GM19372 (cell line): Measurements from ENCODE around the gene RRP1.

Source experiments
- ATAC-seq: cut with Tn5 transposase; IDR thresholded peaks from one replicate; pipeline ENCODE4 v1.9.1; 2021; ENCODE audit warnings: mild to moderate bottlenecking, low read depth, moderate library complexity; ENCODE audit not compliant: unreplicated experiment

RRP1 gene

DNA sequence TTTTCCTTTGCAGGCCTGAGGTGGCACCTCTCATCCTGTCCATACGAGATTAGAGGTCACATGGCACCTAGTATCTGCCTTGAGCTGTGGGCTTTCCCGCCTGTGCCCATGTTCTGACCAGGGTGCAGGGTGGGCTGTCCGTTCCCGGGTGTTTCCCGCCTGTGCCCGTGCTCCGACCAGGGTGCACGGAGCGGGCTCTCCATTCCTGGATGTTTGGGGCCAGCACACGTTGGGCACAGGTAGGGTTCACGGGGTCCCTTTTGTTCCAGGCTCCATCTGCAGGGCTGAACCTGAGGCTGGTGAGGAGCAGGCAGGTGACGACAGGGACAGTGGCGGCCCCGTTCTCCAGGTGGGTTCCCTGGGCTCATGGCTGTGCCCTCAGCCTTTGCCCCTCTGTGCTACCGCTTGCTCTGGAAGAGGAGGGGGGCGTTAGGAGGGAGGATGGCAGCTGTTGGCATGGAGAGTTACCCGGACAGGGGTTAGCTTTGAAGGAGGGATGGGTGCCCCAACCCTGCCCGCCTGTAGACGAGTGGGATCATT, 10.0 kb downstream of the RRP1 start:
- ATAC-seq, result no peak

DNA sequence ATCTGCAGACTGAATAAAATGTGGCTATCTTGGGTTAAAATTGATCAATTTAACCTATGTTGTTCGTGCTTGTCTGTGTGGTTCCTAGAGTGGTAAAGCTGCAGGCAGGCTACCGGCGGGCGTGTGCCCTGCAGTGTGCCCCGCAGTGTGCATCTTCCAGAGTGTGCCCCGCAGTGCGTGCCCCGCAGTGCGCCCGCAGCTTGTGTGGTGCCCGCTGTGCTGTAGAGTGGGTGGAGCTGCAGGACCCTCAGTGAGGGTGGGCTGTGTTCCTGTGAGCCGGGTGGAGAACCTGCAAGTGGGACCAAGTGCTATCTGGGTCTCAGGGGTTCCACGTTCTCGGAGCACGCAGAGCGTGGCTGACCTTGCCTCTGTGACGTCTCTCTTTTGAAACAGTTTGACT, 10.7 kb downstream of the RRP1 start:
- no peak for ATAC-seq

DNA sequence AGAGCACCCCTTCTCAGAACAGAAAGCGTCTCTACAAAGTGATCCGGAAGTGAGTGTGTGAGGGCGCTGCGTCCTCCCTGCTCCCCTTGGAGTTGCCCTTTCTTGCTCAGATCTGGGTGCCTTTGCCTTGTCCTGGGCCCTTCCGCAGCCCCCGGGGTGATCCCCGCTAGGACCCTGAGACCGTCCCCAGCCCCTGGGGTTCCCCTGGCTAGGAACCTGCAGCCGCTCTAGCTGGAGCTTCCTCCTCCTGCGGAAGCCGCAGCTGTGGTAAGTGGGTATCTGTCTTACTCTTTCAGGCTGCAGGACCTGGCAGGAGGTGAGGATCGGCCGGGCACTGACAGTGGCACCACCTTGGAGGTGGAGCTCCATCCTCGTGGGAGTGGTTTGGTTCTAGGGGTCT, 11.2 kb downstream of the RRP1 start:
- ATAC-seq, result no peak

DNA sequence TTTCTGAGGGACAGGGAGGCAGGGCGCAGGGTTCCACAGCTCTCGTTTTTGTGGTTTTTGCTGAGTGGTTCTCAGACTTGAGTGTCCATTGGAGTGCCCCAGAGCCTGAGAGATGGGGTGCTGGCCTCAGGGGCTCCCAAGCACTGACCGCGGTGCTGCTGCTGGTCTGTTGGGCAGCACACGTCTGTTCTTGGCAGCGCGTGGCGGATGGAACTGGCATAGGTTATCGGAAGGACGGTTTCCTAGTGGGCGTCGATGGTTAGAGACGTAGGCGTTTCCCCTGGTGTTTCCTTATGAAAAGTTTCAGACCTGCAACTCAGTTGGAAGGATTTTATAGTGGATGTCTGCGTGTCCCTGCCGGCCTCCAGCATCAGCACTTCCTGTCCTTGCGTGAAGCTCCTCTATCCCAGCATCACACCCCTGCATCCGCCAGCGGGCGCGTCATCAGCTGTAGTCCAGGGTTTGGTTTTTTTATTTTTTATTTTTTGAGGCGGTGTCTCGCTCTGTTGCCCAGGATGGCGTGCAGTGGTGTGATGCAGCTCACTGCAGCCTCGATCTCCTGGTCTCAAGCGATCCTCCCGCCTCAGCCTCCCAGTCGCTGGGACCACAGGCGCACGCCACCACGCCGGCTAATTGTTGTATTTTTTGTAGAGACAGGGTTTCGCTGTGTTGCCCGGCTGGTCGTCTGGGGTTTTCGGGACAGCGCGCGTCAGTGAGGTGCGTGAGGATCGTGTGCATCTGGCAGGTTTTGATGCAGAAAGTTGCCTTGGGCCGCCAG, 11.8 kb downstream of the RRP1 start:
- ATAC-seq, result no peak

DNA sequence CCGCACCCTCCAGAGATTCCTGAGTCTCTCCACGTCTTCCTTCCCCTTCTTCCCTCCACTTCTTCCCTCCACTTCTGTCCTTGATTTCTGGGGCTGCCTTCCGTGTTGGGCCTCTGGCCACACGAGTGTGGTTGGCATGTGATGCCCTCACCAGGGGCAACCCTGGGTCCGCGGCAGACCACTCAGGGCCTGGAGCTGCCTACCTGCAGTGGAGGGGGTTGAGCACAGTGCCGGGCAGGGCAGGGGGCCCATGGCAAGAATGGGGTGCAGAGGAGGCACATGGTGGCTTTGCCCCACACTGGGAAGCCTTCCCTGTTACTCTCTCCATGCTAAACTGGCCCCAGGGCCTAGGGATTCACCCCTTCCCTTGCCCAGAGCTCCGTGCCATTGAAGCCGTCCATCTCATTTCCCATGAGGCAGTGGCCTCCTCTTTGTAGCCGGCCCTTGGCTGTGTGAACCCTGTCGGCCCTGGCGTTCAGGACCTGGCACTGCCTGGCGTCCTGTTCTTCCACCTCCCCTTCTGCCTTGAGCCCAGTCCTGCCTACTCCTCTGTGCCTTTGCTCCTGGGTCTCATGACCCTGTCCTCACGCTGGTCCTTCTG, 13.4 kb downstream of the RRP1 start:
- no peak for ATAC-seq

DNA sequence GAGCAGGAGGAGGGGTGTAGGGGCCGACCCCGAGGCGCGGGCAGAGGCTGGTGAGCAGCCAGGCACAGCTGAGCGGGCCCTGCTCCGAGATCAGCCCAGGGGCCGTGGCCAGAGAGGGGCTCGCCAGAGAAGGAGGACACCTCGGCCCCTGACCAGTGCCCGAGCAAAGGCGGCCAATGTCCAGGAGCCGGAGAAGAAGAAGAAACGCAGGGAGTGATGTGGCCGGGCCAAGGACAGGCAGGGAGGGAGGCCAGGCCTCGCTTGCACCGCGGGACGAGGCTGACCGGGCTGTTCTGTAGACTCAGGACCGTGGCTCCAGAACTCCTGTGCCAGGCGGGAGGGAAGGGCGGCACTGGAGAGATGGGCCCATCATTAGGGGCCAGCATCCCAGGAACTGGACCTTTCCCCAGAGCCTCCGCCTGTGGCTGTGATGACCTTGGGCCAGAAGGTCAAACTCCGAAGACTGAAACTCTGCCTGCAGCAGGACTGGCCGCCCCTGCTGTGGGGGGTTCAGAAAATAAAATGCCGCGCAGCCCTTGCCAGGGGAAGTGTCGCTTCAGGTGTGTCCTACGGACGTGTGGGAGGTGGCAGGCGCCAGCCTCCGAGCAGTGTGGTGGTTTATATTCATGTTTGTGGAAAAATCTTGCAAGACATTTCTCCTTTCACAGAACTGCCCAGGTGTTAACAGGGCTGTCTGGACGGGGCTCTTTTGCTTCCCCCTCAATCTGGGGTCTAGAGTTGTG, 14.4 kb downstream of the RRP1 start:
- no peak for ATAC-seq

DNA sequence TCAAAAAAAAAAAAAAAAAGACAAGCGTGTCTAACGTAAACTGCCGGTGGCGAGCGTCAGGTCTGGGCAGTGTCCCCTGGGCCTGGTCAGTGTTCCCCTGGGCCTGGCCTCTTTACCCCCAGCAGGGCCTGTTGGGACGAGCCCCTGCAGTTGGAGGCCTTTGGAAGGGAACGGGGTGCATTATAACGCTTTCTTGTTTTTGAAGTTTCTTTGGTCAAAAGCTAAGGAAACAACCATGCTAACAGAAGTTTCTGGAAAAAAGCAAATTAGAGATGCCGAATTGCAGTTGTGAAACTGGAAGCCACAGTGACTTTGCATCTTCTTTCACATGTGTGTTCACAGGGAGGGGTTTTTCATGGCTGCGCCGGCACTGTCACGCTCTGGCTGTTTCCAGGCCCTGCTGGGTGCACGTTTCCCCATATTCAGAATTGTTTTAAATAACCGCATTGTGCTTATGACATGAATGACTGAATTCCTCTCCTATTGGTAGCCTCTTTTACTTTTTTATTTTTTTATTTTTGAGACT, 16.0 kb downstream of the RRP1 start:
- peak; percentile 90 for ATAC-seq

DNA sequence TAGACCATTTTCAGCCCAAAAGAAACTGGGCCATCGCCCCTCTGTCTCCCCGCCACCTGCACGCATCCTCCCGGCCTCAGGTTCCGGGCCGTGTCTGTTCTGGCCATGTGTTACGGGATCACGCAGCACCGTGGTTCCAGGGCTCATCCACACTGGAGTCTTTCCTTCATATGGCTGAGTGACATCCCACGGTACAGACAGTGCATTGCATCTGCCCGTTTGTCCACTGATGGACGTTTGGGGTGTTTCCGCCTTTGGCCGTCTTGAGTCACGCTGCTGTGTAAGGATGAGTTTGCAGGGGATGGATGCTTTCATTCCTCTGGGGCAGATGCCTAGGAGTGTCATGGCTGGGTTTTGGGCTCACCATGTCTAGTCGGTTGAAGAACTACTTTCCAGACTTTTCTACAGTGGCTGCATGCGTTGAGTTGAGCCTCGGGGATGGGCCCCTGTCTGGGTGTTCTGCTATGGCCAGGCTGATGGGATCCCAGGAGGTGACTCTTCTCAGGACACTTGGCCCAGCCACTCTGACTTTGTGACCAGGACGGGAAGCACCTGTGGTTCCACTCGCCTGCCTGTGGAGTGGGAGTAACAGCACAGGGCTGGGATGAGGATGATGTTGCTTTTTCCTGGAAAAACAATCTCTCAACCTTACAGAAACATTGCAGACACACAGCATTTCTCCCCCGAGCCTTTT, 16.8 kb downstream of the RRP1 start:
- ATAC-seq, result no peak

DNA sequence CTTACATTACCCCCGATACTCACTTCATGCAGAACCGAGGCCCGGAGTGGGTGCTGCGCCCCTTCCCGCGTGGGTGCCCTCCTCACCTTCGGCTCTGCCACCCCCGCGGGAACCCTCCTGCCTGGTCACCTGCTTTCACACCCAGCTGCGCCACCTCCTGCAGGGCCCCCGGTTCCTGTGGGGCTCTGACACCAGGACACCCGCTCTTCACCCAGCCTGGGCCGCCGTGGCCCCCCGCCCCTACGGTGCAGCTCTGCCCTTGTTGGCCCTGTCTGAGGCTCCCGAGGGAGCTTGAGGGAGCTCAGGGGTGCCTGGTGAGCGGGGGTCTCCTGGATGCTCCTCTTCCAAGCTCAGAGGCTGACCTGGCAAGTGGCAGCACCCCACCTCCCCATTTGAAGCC, 19.0 kb downstream of the RRP1 start:
- no peak for ATAC-seq

DNA sequence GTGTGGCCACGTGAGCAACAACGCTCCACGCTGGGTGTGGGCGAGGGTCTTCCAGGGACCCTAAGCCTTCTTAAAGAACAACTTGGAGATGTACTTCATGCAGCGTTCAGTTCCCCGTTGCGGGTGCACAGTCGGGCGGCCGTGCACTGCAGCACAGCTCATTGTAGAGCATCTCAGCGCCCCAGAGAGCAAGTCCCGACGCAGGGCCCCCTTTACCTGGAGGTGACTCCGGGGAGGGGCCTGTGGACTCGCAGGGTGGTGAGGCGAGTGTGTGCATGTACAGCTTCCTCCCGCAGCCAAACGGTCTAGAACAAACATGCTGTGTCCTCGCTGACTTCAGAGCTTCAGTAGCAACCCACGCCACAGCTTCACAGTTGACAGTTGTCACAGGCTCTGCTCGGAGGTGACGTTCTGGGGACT, 19.5 kb downstream of the RRP1 start:
- no peak for ATAC-seq

DNA sequence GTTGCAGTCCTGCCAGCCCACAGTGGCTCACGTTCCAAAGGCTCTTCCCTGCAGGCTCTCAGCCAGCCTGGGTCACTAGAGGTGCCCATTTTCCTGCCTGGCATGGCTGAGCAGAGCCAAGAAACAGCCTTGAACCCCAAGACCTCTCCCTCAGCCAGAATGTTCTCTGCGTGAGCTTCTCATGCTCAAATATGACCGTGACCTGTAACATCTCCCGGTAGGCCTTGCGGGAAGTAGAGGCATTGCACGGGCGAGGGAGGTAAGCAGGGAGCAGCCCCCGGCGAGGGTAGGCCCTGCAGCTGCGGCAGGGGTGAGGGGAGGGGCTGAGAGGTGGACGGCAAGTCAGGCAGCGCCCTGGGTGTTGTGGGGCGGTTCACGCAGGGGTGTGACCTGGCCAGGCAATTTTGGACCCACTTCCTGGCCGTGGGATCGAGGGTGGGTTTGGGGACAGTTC, 20.0 kb downstream of the RRP1 start:
- no peak for ATAC-seq

DNA sequence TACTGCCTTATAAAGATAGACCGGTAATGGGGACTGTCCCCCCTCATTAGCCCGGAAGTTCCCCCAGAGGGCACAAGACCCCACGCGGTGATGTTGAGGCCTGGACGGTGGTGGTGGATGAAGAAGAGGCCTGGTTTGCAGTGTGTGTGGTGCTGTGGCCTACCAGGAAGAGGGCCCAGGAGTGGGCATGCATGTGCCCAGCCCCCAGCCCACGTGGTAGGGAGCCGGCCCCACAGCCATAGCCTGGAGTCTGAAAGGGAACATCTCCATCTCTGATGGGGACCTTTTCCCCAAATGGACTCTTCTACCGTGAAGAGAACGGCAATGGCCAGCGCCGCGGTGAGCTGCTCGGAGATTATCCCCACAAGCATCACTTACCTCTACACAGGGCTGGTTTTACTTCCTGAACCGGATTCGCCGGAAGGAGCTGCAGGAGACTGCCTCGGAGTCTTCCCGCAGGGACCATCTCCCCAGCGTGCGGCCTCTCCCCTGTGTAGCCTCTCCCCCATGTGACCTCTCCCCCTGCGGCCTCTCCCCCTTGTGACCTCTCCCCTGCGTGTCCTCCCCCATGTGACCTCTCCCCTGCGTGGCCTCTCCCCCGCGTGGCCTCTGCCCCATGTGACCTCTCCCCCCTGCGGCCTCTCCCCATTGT, 20.6 kb downstream of the RRP1 start:
- no peak for ATAC-seq

DNA sequence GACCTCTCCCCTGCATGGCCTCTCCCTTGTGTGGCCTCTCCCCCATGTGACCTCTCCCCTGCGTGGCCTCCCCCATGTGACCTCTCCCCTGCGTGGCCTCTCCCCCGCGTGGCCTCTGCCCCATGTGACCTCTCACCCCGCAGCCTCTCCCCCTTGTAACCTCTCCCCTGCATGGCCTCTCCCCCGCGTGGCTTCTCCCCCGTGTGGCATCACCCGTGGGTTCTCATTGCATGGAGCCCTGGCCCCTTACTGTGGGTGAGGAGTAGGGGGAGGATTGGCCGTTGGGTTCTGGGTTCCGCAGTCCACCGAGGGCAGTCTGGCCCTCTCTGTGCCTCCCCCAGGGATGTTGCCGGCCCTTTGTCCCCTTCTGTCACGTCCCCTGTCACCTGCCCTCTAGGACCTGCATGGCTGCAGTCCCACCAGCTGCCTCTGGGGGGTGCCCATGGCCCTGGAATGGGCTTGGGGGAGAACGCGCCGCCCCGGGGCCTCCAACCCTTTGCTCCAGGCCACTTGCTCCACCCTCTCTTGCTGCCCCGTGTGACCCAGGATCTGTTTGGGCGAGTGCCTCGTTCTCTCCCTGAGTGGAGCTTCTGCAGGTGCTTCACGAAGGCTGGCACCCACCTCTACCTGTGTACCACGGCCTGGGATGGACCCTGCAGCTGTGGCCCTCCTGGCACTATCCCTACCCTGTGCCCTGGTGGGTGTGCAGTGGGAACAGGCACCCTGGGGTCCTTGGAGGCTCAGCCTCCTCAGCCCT, 21.3 kb downstream of the RRP1 start:
- no peak for ATAC-seq

DNA sequence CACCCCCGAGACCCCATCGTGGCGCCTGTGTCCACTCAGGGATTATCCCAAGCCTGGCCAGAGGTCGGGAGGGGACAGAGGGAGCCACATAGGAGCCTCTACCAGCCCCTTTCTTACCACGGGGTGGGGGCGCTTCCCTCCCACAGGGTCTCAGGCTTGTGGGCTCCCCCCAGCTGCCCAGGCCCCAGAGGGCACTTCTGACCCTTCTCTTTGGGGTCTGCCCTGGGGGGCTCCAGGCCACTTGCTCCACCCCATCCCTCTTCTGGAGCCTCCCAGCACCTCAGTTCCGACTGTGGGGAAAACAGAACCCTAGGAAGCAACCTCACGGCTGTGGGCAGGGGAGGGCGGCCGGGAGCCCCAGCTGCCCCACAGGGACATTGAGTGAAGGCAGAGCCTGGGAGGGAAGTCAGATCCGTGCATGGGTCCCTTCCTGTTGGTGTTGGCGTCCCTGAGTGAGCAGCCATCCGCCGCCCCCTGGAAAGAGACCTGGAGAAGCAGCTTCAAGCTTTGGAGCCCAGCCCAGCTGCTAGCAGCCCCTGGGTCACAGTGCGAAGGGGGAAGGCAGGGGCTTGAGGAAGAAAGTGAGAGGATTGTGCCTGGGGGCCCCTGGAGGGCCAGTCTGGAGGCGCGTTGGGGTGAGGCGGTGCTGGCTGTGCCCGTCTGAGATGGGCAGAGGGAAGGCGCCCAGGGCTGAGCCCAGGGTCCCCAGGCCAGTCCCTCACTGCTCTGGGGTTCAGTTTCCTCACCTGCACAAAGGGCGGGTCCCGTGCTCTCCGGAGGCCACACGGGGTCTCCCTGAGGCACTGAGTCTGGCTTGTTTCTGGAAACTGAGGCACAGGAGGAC, 22.1 kb downstream of the RRP1 start:
- no peak for ATAC-seq

DNA sequence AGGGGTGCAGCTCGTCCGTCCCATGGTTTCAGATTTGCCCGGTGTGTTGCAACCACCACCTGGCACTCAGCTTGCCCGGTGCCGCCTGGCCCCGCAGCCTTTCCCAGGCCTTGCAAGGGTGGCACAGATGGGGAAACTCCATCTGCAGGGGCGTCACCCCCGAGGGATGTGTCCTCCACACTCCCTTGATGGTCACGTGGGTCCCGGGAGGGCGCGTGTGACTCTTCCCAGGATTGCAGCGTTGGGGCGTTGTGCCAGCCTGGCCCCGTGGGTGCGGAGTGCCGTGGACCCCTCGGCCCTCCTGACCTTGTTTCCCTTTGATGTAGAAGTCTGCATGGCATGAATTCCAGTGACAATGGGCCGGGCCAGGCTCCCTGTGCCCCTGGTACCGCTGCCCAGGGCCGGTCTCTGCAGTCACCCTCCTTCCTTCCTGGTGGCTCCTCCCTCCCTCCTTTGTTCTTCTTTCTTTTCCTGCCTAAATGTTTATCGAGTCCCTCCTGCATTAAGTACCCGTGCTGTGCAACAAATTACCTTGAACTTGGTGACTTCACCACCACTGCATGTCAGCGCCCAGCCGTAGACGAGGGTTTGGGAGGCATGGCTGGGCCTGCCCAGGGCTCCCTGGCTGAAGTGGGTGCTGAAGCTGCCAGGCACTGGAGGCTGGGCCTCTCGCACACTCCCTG, 22.9 kb downstream of the RRP1 start:
- no peak for ATAC-seq

DNA sequence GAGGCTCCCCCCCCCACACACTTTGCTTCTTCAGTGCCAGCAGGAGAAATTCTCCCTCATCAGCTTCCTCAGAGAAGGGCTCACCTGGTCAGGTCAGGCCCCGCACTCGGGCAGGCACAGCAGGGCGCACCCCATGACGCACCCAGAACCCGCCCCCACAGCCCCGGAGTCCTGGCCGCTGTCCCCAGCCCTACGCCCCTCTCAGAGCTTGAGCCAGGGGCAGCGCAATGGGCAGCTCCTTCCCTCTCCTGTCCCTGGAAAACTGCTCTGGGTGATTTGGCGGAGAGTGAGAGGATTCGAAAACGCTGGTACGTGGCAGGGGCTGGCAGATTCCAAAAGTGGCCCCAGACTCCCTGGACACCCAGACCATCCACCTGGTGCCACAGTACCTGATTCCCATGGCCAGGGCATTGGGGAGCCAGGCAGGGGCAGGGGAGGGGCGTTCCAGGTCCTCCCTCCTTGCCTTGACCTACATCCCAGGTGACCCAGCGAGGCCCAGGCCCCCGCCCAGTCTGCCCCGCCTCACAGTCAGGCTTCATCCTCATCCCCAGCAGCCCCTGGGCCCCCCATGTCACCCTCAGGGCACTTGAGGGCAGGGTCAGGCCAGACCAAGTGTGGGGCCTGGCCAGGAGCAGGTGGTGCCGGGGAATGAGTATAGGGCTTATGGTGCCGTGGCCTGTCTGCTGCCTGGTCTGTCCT, 23.7 kb downstream of the RRP1 start:
- ATAC-seq, result no peak

DNA sequence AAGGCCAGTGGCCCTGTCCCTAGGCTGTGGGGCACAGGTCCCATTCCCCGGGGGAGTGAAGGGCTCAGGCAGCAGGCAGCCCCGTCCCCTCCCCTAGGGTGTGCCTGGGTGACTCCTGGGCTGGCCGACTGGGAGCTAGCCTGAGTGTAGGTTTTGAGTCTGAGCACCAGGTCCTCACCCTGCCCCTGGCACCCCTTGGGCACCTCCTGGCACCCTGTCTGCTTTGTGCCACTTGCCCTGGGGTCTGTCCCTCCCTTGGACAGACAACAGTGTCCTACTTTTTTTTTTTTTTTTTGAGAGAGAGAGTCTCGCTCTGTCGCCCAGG, 24.2 kb downstream of the RRP1 start:
- ATAC-seq, result no peak
